GM21390 (cell line): ENCODE results near the gene PLCXD3.
A peak's percentile ranks its signal among the peaks of the same experiment; 100 is the strongest.
"Not testable (repeated sequence)": the region's sequence is repeated elsewhere in the genome, so short reads cannot be mapped to it uniquely, and the experiment has no call there.

ENCODE experiments used
- ATAC-seq: cut with Tn5 transposase; IDR thresholded peaks from one replicate; pipeline ENCODE4 v1.9.1; 2021; ENCODE audit not compliant: unreplicated experiment

Gene PLCXD3

GRCh38 chr5:41493490-41494126, 16.8 kb downstream of the PLCXD3 start:
- not testable (repeated sequence) for ATAC-seq

GRCh38 chr5:41485533-41485932, 24.9 kb downstream of the PLCXD3 start:
- ATAC-seq, result no peak

GRCh38 chr5:41482715-41483114, 27.7 kb downstream of the PLCXD3 start:
- ATAC-seq, result peak; percentile 61

- ATAC-seq, result no peak
These were observed 28.2 kb downstream of the PLCXD3 start for GRCh38 chr5:41482173-41482572.

- ATAC-seq, result not testable (repeated sequence)
These were observed 38.7 kb downstream of the PLCXD3 start for GRCh38 chr5:41471571-41472208.

GRCh38 chr5:41465493-41466171, 44.8 kb downstream of the PLCXD3 start:
- ATAC-seq, result no peak

GRCh38 chr5:41459557-41459956, 50.8 kb downstream of the PLCXD3 start:
- ATAC-seq, result no peak

GRCh38 chr5:41457094-41457493, 53.3 kb downstream of the PLCXD3 start:
- no peak for ATAC-seq

GRCh38 chr5:41452506-41452905, 57.9 kb downstream of the PLCXD3 start:
- no peak for ATAC-seq

- no peak for ATAC-seq
These were observed 62.5 kb downstream of the PLCXD3 start for GRCh38 chr5:41447650-41448510.

- no peak for ATAC-seq
These were observed 64.4 kb downstream of the PLCXD3 start for GRCh38 chr5:41445937-41446563.

GRCh38 chr5:41435276-41435675, 75.1 kb downstream of the PLCXD3 start:
- no peak for ATAC-seq

- no peak for ATAC-seq
These were observed 76.7 kb downstream of the PLCXD3 start for GRCh38 chr5:41433552-41434181.

GRCh38 chr5:41432481-41433253, 77.7 kb downstream of the PLCXD3 start:
- no peak for ATAC-seq

GRCh38 chr5:41427505-41427904, 82.9 kb downstream of the PLCXD3 start:
- ATAC-seq, result no peak

- no peak for ATAC-seq
These were observed 84.7 kb downstream of the PLCXD3 start for GRCh38 chr5:41425736-41426135.

GRCh38 chr5:41420492-41421067, 89.8 kb downstream of the PLCXD3 start:
- no peak for ATAC-seq

- ATAC-seq, result no peak
These were observed 92.0 kb downstream of the PLCXD3 start for GRCh38 chr5:41418220-41419031.
